ENCODE results near the gene SPDYE5.

GRCh38 chr7:75546237-75547015 lies 54.3 kb downstream of the SPDYE5 start:
- no peak for TF ChIP-seq CTCF (conservative IDR thresholded peaks at IDR 0.05; ENCODE audit: low read depth in 2 of 2)
- no peak for TF ChIP-seq EZH2phosphoT487 (IDR thresholded peaks at IDR 0.05; ENCODE audit: unreplicated experiment)
- no peak for TF ChIP-seq REST (IDR thresholded peaks at IDR 0.05; ENCODE audit: unreplicated experiment)
- TF ChIP-seq ETS1 (IDR thresholded peaks at IDR 0.05): no peak
- TF ChIP-seq EZH2 (IDR thresholded peaks at IDR 0.05; ENCODE audit: low read depth, unreplicated experiment): no peak
- no peak for TF ChIP-seq POLR2AphosphoS5 (IDR thresholded peaks at IDR 0.05; ENCODE audit: low read depth)
- no peak for TF ChIP-seq NANOG (IDR thresholded peaks at IDR 0.05; ENCODE audit: borderline replicate concordance)
